ENCODE results near the gene PEDS1. TPM values are rescaled to one million over a fixed set of nuclear protein-coding genes. Genes with fewer than 3 reads are reported as not detected.
"Not testable (repeated sequence)": the region's sequence is repeated elsewhere in the genome, so short reads cannot be mapped to it uniquely, and the experiment has no call there.

PEDS1 gene
- total RNA-seq, 2 experiments from 2014 or later, result 20.5 to 20.9 TPM

DNA sequence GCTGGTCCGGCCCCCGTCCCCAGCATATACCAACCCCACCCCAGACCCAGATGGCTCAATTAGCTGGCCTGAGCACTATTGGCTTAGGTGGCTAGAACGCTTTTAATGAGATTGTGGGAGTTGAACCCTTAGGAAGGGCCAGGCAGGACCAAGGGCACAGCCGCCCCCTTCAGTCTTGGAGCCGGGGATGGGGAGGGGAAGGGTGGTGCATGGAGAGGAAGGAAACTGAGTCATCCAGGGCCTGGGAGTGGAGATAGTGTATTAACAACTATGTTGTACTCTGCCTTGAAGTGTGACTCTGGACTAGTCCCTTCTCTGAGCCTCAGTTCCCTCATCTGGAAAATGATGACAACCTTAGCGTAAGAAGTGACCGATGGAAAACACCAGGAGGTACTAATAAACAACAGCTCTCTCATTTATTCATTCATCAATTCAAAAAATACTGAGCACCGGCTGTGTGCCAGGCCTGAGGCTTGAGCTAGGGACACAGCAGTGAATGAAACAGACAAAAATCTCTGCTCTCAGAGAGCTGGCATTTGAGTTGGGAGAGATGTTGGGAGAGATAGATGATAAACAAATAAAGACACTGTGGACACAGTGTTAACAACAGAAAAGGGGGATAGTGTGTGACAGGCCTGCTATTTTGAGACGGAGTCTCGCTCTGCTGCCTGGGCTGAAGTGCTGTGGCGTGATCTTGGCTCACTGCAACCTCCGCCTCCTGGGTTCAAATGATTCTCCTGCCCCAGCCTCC, 11.5 kb downstream of the PEDS1 start:
- CTCF ChIA-PET, result interaction anchor here (0.8 to 1.2 kb wide), 3 partner anchors 26 to 180 kb away, joined by 3 to 4 read pairs (median 4); no protein-coding TSS in a partner anchor
- POLR2A ChIA-PET, result no interaction called here

DNA sequence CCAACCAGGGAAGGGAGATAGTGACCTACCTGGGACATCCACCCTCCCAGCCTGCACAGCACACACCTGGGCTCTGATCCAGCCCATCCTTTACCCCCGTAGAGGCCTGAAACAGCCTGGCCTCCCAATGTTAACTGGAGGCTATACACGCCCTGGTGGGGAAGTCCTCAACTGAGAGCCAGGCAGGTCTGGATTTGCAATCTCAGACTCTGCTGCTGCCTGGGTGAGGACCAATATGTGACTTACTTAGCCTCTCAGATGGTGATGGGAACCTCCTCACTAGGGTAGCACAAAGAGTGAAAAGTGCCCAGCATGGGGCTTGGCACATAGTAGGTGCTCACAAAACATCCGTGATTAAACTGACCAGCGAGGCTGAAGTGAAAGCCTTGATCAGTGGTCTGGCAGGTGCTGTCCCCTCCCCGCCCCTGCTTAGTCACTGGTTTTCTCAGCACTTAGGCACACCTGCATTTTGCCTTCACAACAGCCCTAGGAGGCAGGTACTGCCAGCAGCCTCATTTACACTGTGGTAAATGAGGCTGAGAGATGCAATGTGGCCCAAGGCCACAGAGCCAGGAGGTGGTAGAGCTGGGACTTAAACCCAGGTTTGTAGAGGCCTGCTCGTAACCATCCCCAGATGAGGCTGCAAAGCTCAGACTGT, 12.4 kb downstream of the PEDS1 start:
- POLR2A ChIA-PET, result no interaction called here
- CTCF ChIA-PET, result interaction anchor here (0.8 to 1.8 kb wide), 3 partner anchors 13 to 179 kb away, joined by 3 to 6 read pairs (median 4); partner anchors contain the start of gene PEDS1

- ChIA-PET CTCF (interaction anchor here (0.9 to 1.8 kb wide), 2 partner anchors 13 to 29 kb away, joined by 3 to 6 read pairs; partner anchors contain the start of gene PEDS1), POLR2A (no interaction called here)
These were observed 13.1 kb downstream of the PEDS1 start for GRCh38 chr20:50140339-50140859.

DNA sequence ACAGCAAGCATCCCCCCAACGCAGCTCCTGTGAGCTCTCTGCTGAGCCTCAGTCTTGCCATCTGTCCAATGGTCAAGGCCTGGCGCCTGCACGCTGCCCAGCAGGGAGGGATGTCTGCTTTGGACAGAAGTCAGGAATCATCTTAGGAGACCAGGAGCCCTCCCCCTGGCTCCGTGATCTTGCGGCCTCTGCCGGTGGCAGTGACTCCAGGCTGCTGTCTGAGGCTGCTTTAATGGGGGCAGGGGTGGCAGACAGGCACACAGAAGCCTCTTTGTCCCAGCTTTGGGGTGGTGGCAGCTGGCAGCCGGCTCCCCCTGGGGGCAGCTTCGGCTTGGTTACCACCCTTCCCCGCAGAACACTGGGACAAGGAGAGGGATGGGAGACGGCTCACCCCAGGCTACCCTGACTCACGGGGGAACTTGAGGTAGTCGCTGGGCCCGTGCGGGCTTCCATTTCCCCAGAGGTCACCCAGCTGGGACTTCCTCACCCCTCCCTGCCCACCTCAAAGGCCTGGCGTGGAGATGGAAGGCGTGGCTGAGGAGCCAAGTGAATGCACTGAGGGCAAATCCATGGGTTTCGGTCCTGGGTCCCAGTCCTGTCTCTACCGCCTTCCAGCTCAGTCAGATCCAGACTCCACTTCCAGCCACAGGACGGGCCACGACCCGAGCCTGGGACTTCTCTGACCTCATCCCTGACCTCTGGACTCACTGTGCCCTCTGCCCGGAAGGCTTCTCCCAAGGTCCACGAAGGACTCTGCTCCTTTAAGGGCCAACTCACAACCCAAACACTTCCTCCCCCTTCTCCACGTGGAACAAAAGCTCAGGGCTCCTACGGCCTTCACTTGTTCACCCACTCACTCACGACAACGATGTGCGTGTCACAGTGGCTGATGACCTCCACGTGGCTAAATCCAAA, 14.8 kb downstream of the PEDS1 start:
- POLR2A ChIA-PET, result no interaction called here
- CTCF ChIA-PET, result interaction anchor here (1.2 to 1.8 kb wide), 4 partner anchors 18 to 201 kb away, joined by 3 to 6 read pairs (median 4); no protein-coding TSS in a partner anchor

DNA sequence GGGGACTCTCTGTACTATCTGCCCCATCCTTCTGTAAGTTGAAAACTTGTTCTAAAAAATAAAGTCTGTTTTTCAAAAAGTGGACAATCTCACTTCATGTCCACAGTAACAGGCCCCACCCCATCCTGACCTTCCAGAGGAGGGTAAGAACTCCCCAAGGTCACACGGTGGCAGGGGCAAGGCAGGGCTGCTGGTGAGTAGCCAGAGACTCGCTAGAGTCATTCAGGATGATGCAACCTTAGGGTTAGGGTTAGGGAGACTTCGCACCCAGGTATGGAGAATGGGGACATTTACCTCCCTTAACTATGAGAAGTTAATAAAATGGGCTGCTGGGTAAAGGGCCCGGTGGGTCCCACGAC, 15.4 kb downstream of the PEDS1 start:
- CTCF ChIA-PET, result interaction anchor here (1.4 to 1.5 kb wide), 2 partner anchors 31 to 201 kb away, joined by 3 read pairs; no protein-coding TSS in a partner anchor
- POLR2A ChIA-PET, result no interaction called here

- POLR2A ChIA-PET, result not testable (repeated sequence)
- CTCF ChIA-PET, result interaction anchor here (1.4 to 1.5 kb wide), 2 partner anchors 31 to 200 kb away, joined by 3 read pairs; no protein-coding TSS in a partner anchor
These were observed 15.8 kb downstream of the PEDS1 start for GRCh38 chr20:50137702-50138101.

GRCh38 chr20:50136822-50137599, 16.5 kb downstream of the PEDS1 start:
- POLR2A ChIA-PET, result no interaction called here
- CTCF ChIA-PET, result interaction anchor here (1.4 to 1.5 kb wide), 2 partner anchors 32 to 200 kb away, joined by 3 read pairs; no protein-coding TSS in a partner anchor

DNA sequence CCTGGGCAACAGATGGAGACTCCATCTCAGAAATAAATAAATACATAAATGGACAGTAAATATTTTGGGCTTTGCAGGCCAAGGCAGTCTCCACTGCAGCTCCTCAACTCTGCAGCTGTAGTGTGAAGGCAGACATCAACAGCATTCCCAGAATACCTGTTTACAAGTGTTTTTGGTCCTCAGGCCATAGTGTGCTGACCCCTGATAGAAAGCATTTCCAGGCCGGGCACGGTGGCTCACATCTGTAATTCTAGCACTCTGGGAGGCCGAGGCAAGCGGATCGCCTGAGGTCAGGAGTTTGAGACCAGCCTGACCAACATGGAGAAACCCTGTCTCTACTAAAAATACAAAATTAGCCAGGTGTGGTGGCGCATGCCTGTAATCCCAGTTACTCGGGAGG, 18.4 kb downstream of the PEDS1 start:
- CTCF ChIA-PET, result interaction anchor here (1.3 to 4.8 kb wide), 3 partner anchors 14 to 156 kb away, joined by 3 to 12 read pairs (median 3); no protein-coding TSS in a partner anchor
- POLR2A ChIA-PET, result not testable (repeated sequence)

DNA sequence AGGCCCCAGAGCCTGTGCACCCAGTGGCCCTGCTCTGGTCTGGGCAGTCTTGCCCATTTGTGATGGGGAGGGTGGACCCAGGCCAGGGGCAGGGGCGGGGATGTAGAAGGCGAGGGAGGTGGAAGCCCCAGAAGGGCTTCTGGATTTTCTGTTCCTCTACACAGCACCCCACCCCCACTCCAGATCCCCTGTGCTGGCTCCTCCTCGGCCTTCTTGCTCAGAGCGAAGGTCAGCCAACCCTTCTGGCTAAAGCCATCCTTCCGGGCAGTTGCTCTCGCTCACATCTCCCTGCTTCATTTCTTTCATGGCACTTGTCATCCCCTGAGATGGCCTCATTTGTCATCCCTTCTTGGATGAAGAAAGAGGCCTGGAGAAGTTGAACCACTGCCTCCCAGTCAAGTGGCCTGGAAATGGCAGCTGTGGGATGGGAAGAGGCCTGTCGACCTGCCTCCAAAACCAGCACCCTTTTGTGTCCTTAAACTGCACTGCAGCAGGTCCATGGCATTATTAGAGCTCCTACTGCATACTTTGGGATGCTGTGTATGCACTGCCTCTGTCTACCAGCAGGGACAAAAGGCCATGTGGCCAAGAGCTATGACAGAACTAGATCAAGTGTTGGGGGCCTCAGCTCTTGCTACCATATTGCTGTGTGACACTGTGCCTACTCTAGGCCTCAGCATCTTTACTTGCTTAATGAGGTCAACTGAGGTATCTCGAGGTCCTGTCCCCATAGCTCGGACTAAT, 19.9 kb downstream of the PEDS1 start:
- POLR2A ChIA-PET, result no interaction called here
- CTCF ChIA-PET, result interaction anchor here (1.0 to 4.8 kb wide), 4 partner anchors 13 to 155 kb away, joined by 3 to 12 read pairs (median 3); no protein-coding TSS in a partner anchor

- CTCF ChIA-PET, result interaction anchor here (4.8 kb wide), 1 partner anchor 12 kb away, joined by 12 read pairs; no protein-coding TSS in a partner anchor
- POLR2A ChIA-PET, result no interaction called here
These were observed 20.5 kb downstream of the PEDS1 start for GRCh38 chr20:50133041-50133440.

DNA sequence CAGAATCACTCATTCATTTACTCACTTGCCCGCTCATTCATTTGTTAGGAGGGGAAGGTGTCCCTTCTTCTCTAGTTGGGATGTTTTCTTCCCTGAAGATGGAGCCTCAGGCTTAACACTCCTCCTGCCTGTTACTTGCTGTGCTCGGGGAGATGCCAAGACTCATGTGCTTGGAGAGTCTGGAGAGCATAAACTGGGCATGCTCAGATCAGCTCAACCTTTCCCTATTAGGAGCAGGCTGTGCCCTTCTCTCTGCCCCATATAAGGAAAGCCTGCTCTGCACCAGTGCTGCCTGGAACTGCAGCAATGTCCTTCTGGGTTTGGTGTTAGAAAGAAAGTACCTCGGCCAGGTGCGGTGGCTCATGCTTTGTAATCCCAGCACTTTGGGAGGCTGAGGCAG, 22.5 kb downstream of the PEDS1 start:
- ChIA-PET POLR2A (no interaction called here), CTCF (interaction anchor here (4.8 kb wide), 1 partner anchor 10 kb away, joined by 12 read pairs; no protein-coding TSS in a partner anchor)

- ChIA-PET CTCF (interaction anchor here (4.8 kb wide), 1 partner anchor 9 kb away, joined by 12 read pairs; no protein-coding TSS in a partner anchor), POLR2A (no interaction called here)
These were observed 23.2 kb downstream of the PEDS1 start for GRCh38 chr20:50130356-50130723.

DNA sequence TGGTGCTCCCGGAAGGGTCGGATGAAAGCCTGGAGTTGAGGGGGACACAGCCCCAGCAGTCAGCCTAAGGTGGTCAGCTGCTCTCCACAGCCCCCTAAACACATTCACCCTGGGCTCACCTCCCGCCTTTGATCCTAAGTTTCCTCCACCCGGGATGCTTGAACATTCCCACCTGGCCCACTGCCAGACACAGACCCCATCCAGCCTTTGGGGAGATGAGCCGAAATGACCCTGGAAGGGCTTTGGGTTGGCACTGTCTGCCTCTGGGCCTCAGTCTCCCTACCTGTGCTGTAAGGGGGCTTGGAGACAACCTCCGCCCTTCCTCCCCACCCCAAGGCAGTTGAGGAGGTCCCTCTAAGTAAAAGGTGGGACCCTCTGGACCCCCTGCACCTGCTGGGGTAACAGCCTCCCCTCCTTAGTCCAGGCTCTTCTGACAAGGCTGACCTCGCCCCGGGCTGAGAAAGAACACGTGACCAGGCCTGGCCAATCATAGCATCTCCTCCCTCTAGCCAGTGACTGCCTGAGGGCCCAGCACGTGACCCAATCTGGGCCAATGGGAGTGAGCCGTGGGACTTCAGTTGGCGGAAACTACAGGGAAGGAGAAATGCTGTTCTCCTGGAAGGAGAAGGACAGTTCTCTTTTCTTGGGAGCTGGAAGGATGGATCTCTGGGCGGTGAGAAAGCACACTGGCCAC, 23.7 kb downstream of the PEDS1 start:
- ChIA-PET CTCF (no interaction called here), POLR2A (no interaction called here)

DNA sequence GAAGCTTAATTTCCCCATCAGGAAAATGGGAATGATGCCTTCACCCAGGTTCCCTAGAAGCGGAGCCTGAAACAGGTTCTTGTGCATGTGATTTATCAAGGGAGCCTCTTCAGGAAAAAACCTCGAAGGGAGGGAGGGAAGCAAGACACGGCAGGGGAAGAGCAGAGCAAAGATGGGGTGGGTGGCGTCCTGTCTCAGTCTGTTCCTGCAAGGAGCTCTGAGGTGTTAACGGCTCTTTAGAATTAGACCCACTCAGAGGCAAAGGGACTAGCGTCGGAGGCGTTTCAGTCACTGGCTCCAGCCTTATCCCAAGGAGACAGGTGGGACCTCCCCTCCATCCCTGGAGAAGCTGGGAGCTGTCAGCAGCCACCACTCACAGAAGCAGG, 25.0 kb downstream of the PEDS1 start:
- ChIA-PET CTCF (interaction anchor here (0.5 to 1.0 kb wide), 2 partner anchors 19 to 41 kb away, joined by 3 to 4 read pairs; no protein-coding TSS in a partner anchor), POLR2A (no interaction called here)

DNA sequence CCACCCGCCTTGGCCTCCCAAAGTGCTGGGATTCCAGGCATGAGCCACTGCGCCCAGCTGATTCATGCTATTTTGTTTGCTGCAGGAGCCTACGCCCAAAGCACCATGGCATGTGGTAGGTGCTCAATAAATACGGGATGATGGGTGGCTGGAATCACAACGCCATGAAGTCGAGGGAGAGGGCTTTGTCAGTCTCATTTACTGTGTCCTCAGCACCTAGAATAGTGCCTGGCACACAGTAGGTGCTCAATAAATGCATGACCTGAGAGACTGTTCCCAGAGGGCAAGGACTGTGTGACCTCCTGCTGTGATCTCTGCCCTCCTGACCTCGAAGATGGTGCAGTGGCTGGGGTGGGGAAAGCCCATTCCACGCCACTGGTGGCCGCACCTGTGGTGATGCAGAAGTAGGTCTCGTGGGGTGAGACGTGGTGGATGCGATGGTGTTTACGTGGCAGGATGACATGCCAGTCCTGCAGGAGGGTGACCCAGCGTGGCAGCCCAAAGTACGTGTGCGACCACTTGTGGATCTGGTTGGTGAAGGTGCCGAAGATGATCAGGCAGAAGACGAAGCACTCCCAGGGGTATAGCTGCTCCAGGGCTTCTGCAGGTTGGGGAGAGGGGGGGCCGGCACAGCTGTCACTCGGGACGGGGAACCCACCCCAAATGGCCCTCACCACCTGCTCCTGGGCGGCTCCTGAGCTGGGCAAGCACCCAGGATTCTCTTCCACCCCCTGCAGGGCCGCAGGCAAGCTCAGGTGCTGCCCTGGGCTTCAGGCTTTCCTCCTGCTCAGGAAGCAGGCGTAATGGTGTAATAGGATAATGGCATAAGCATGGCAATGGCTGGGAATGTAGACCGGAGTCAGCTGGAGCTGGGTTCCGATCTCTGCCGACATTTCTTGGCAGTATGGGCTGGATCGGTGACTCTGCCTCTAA, 25.7 kb downstream of the PEDS1 start:
- CTCF ChIA-PET, result interaction anchor here (0.5 to 1.0 kb wide), 3 partner anchors 19 to 51 kb away, joined by 3 to 4 read pairs (median 4); no protein-coding TSS in a partner anchor
- POLR2A ChIA-PET, result no interaction called here

- CTCF ChIA-PET, result interaction anchor here (0.5 kb wide), 1 partner anchor 38 kb away, joined by 3 read pairs; no protein-coding TSS in a partner anchor
- POLR2A ChIA-PET, result no interaction called here
These were observed 26.9 kb downstream of the PEDS1 start for GRCh38 chr20:50126662-50127061.

Data from activated CD8-positive, alpha-beta memory T cell treated with anti-CD3 and anti-CD28 coated beads for 36 hours (primary cell).